Measurements from ENCODE around the gene OCEL1.

OCEL1 gene

GRCh38 chr19:17211547-17212446 lies 14.2 kb upstream of the OCEL1 start:
- no peak for DNase-seq

GRCh38 chr19:17213334-17213733 lies 12.7 kb upstream of the OCEL1 start:
- no peak for DNase-seq

GRCh38 chr19:17214508-17215126 lies 11.4 kb upstream of the OCEL1 start:
- DNase-seq, result no peak

- DNase-seq, result peak; percentile 90
Observed at GRCh38 chr19:17215127-17215971, 10.7 kb upstream of the OCEL1 start, which contains the start of gene USE1. TSS of gene USE1 (plus strand) at chr19:17215357. CDS start at chr19:17215406, 49 bp downstream.

GRCh38 chr19:17216058-17216670 lies 9.9 kb upstream of the OCEL1 start:
- DNase-seq, result no peak

GRCh38 chr19:17219286-17219685 lies 6.7 kb upstream of the OCEL1 start:
- DNase-seq, result no peak

GRCh38 chr19:17220207-17220758 lies 5.7 kb upstream of the OCEL1 start:
- DNase-seq, result no peak

GRCh38 chr19:17225053-17225452 lies 973 bp upstream of the OCEL1 start:
- no peak for DNase-seq

GRCh38 chr19:17227798-17228367 lies 1.9 kb downstream of the OCEL1 start:
- DNase-seq, result no peak

- no peak for DNase-seq
Observed at GRCh38 chr19:17229890-17230289, 3.9 kb downstream of the OCEL1 start.

GRCh38 chr19:17232258-17232657 lies 6.2 kb downstream of the OCEL1 start:
- no peak for DNase-seq

GRCh38 chr19:17234911-17235299 lies 8.9 kb downstream of the OCEL1 start:
- DNase-seq, result peak; percentile 66

- DNase-seq, result peak; percentile 80
Observed at GRCh38 chr19:17235300-17235970, 9.4 kb downstream of the OCEL1 start.

- no peak for DNase-seq
Observed at GRCh38 chr19:17235971-17236777, 10.1 kb downstream of the OCEL1 start.

- DNase-seq, result no peak
Observed at GRCh38 chr19:17236811-17237543, 11.0 kb downstream of the OCEL1 start.

- no peak for DNase-seq
Observed at GRCh38 chr19:17237747-17238706, 12.0 kb downstream of the OCEL1 start.

GRCh38 chr19:17240062-17240752 lies 14.2 kb downstream of the OCEL1 start:
- no peak for DNase-seq

GRCh38 chr19:17240826-17241399 lies 14.9 kb downstream of the OCEL1 start:
- DNase-seq, result no peak

All from CD4-positive, alpha-beta T cell treated with Interleukin-12 subunit alpha and Interleukin-12 subunit beta, for 1 hour (primary cell).